Bone marrow (tissue), 2 donors: ENCODE measurements around the gene RNF213.

ENCODE experiments used
- DNase-seq, 2 donors: peaks; one replicate each; lab custom pipeline; 2025; lab: John Stamatoyannopoulos, UW

Gene RNF213

DNA sequence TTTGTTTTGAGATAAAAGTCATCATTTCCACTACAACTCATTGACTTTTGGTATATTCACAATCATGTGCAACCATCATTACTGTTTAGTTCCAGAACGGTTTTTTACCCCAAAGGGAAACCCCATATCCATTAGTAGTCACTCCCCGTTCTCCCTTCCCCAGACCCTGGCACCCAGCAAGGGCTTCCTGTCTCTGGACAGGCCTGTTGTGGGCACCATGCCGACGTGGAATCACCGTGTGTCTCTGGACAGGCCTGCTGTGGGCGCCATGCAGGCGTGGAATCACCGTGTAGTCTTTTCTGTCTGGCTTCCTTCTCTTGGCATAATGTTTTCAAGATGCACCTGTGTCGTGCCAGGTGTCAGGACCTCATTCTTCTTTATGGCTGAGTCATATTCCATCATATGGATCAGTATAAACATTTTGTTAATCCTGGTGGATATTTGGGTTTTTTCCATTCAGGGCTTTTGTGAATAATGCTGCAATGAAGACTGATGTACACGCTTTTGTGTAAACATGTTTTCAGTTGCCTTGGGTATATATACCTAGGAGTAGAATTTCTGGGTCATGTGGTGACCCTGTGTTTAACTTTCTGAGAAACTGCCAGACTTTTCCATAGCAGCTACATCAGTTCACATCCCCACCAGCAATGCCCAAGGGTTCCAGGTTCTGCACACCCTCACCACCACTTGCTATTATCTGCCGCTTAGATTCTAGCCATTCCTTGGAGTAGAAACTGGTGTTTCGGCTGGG lies 173.4 kb downstream of the RNF213 start:
- no peak for DNase-seq

GRCh38 chr17:80437532-80437931 lies 176.9 kb downstream of the RNF213 start:
- DNase-seq = no peak

DNA sequence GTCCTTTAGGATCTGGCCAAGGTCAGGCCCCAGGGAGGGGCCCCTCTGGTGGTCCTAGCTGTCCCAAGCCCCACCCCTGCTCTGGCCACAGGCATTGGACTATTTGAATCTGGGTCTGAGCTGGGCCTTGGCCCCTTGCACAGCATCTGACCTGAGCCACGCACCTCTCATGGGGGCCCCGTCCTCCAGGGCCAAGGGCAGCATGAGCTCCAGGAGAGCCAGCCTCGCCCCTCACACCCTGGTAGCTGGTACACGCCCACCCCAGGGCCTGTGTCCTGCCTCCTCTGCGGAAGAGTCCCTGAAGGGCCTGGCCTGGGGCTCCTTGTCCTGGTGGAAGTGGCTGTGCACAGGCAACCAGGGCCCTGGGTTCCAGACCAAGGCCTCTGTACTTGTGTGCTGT lies 178.2 kb downstream of the RNF213 start:
- DNase-seq = no peak

DNA sequence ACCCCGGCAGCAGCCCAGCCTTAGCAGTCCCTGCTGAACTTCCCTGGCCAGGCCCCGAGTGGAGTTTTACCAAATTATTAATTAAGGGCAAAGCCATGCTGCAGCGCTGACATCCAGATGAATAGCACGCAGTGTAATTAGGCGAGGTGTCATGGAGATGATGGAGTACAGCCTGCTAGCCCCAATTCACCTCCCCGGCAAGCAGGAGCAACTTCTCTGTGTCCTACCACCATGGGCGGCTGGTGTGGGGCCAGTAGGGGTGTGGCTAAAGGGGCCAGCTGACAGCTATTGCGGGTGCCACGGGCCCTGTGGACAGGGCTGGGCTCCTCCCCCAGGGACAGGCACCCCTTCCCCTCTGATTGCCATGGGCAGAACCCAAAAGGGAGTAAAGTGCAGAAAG lies 178.8 kb downstream of the RNF213 start:
- no peak for DNase-seq

DNA sequence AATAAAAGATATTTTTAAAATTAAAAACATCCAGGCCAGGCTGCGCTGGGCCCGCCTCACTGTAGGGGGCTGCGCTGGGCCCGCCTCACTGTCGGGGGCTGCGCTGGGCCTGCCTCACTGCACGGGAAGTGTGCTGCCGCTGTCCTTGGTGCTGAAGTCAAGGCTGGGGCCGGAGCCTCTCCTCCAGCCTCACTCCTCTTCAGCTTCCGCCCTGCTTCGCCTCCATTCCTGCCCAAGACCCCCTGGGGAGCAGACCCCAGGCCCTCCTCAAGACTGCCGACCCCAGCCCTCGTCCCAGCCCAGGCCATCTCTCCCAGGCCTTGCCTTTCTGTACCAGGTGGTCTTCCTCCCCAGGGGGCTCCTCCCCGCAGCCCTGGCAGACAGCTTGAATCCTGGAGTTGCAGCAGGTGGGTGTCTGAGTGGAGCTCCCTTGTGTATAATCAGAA lies 180.5 kb downstream of the RNF213 start:
- DNase-seq = no peak

- no peak for DNase-seq
Measured at GRCh38 chr17:80441598-80442322, 181.1 kb downstream of the RNF213 start.

- DNase-seq = no peak
Measured at GRCh38 chr17:80442323-80442659, 181.6 kb downstream of the RNF213 start.

GRCh38 chr17:80442764-80443163 lies 182.1 kb downstream of the RNF213 start:
- no peak for DNase-seq

- no peak for DNase-seq
Measured at GRCh38 chr17:80443498-80443897, 182.8 kb downstream of the RNF213 start.

GRCh38 chr17:80443916-80444643 lies 183.4 kb downstream of the RNF213 start:
- DNase-seq = no peak

DNA sequence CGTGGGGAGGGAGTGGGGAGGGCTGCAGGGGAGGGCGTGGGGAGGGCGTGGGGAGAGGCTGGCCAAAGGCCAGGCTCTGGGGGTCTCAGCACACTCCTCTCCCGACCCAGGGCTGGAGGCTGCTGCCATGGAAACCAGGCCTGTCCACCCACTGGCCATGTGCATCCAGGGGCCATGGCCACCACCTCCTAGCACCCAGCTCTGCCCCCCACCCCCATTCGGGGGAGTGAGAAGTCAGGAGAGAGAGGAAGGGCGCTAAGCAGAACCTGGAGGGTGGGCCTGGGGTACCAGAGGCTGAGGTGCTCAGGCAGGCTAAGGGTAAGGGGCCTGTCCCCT lies 184.0 kb downstream of the RNF213 start:
- no peak for DNase-seq

DNA sequence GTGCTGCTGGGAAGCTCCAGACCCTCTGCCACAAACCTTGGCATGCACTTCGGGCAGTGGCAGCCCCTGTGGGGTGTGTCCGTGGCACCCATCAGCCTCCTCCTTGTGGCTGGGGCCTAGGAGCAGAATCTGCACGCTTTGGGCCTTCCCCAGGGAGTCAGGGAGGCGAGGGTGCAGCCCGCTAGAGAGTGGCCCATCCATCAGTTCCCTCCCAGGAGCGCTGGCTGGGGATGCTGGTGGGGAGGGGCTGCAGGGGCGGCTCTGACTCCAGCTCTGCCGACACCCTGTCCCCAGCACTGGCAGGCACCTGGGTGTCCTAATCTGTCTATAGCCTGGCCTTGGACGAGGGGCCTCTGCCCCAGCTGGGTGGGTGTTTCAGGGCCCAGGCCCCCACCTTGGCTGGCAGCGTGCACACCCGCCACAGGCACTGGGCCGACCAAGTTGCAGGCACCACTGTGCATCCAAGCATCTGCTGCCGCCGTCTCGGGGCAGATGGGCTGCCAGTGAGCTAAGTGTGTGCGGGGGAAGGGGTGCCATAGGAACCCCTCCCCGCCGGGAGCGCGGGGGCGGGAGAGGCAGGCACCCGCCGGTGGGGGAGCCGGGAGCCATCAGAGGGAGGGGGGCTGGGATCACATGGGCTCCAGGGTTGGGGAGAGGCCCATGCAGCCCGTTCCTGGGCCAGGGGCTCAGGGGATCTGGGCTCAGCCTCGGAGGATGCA lies 184.5 kb downstream of the RNF213 start:
- DNase-seq = no peak

DNA sequence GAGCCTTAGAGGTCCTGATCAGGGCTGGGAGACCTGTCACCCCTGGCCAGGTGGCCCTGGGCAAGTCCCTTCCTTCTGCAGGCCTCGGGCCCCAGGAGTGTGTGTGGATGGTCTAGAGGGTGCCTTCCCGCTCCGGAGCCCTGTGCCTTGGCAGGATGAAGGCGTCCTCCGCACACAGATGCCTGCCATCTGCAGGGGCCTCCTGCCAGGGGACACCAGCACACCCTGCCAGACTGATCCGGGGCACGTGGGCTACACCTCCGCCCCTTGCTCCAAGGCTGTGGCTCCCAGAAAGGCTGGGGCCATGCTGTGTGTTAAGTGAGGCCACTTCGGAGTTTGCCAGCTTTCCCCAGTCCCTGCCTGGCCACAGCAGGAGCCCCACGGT lies 185.1 kb downstream of the RNF213 start:
- no peak for DNase-seq

DNA sequence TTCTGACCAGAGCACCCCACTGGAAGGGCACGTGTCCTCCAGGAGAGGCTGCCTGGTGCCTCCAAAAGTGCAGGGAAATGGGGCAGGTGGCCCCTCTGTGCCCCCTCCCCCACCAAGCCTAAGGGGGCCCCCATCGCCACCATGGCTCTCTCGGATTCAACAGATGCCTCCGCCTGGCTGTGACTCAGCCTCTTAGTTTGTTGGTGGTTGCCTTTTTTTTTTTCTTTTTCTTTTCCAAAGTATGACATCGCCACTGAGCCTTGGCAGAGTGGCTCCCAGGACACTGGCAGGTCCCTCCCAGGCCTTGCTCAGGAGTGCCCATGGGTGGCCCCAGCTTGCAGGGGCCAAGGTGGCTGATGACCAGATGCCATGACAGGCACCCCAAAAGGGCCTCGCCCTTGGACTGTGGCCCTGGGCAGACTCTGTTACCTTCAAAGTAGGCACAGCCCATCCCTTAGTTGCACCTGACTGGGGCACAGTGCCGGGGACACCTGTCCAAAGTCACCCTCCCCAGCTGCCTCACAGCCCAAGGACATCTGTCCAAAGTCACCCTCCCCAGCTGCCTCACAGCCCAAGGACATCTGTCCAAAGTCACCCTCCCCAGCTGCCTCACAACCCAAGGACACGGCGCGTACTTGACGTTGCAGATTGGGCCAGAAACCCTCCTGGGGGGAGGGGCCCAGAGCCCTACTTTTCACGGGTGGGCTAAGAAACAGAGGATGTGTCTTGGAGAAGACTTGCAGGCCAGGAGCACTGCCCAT lies 186.2 kb downstream of the RNF213 start:
- no peak for DNase-seq

DNA sequence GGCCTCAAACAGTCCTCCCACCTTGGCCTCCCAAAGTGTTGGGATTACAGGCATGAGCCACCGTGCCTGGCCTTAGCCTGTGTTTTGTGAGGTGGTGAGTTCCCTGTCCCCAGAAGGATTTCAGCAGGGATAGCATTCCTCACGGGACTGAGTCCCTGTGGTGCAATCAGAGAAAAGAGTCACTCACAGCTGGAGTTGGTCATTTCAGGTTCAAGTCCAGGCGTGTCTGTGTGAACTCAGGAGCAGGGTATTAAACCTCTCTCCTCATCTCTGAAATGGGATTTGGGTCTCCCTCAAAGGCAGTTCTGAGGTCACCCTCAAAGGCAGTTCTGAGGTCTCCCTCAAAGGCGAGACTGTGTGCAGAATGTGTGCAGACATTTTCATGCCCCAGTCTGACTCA lies 187.1 kb downstream of the RNF213 start:
- DNase-seq = no peak
